Fibroblast of the aortic adventitia (primary cell): Measurements from ENCODE around the gene MAN1B1. TPM values are rescaled to one million over a fixed set of nuclear protein-coding genes. Genes with fewer than 3 reads are reported as not detected.
A peak's percentile ranks its signal among the peaks of the same experiment; 100 is the strongest.

Experiments
- DNase-seq: peaks from one replicate; pipeline ENCODE4 v3.0.0-alpha.2; 2010; ENCODE audit warnings: low read depth
- H3K4me3 ChIP-seq: 2 replicates; pipeline ENCODE4 v1.5.1; 2011; ENCODE audit warnings: low read depth, mild to moderate bottlenecking, control low read depth, low read length, moderate library complexity
- total RNA-seq: library from RNA; depleted of rRNA; stranded (reverse); fragments of >200 nt; gene quantifications from 2 replicates; pipeline ENCODE4 v1.2.3, GENCODE V29; 2012; ENCODE audit warnings: low replicate concordance
- TF ChIP-seq, protein P1 (sequence below): IDR thresholded peaks from 2 replicates; pipeline ENCODE4 v1.5.1; 2011; ENCODE audit warnings: mild to moderate bottlenecking, low read length, control low read depth, inconsistent platforms; ENCODE audit not compliant: insufficient read depth

Gene MAN1B1
- total RNA-seq, 1 donor = 50.8 TPM

DNA sequence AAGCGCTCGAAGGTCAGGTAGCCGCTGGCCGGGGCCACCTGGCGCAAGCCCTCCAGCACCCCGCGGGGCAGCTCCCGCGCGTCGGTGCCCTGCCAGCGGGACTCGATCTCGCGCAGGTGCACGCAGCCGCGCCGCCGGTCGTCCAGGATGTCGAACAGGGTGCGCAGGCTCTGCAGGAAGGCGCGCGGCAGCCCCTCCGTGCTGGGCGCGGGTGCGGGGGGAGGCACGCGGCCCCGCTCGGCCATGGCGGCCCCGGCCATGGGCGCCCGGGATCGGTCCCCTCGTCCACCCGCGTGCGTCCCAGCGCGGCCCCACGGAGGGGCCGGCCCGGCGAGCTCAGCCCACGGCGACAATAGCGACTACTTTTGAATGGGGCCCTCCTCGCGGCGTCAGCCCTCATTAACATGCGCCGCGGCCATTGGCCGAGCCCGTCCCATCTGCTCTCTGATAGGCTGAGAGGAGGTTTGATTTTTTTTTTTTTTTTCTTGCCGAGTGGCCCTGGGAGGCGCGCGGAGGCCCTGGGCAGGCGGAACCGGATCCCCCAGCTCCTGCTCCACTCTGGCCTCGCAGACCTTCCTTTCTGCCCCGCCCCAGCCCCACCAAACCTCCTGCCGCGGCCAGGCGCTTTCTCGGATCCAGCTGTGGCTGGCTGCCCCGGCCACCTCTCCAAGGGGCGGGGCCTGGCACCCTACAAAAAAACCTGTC lies 16.4 kb upstream of the MAN1B1 start, which contains the start of gene SAPCD2:
SAPCD2 (minus strand) TSS at position 357 of the 705 bp plus-strand sequence; CDS start at position 260, 97 bp downstream.
- H3K4me3 ChIP-seq = peak within 1 kb of the TSS; percentile 49
- peak; percentile 76 for DNase-seq
- TF ChIP-seq, protein P1, sequence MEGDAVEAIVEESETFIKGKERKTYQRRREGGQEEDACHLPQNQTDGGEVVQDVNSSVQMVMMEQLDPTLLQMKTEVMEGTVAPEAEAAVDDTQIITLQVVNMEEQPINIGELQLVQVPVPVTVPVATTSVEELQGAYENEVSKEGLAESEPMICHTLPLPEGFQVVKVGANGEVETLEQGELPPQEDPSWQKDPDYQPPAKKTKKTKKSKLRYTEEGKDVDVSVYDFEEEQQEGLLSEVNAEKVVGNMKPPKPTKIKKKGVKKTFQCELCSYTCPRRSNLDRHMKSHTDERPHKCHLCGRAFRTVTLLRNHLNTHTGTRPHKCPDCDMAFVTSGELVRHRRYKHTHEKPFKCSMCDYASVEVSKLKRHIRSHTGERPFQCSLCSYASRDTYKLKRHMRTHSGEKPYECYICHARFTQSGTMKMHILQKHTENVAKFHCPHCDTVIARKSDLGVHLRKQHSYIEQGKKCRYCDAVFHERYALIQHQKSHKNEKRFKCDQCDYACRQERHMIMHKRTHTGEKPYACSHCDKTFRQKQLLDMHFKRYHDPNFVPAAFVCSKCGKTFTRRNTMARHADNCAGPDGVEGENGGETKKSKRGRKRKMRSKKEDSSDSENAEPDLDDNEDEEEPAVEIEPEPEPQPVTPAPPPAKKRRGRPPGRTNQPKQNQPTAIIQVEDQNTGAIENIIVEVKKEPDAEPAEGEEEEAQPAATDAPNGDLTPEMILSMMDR = no peak

DNA sequence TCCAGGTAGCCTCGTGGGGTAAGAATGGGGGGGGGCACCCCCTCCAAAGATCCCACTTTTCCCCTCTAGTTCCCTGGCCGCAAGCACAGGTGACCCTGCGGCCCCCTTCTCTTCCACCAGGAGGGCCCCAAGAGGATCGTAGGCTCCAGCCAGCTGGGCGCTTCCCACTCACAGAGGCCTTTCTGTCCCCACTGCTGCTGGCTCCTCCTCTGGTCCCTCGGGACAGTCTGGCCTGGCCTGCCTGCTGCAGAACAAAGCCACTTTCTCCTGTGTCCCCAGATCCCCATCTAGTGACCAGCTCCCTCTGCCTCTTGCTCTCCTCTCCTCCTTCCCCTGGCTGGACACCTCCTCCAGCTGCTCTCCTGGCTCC lies 15.9 kb upstream of the MAN1B1 start:
- H3K4me3 ChIP-seq = peak overlapping the region; percentile 47
- TF ChIP-seq, protein P1 = peak; percentile 17
- DNase-seq = no peak

DNA sequence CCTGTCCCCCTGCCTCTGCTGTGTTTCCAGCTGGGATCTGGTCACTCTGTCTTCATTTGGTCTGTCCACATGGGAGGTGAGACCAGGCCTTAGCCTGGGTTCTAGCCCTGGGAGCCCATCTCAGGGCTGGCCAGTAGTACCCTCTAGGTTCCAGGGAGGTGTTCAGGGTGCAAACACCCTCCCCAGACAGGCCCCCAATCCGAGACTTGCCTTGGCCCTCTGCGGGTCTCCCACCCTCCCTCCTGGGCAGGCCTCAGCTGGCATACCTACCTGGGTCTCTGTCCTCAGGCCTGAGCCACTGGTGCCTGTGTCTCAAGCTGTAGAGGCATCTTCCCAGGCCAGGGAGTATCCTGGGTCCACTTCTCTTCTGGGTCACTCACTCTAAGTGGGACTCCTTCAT lies 15.5 kb upstream of the MAN1B1 start:
- H3K4me3 ChIP-seq = no peak overlapping the region
- no peak for DNase-seq
- TF ChIP-seq, protein P1 = no peak

DNA sequence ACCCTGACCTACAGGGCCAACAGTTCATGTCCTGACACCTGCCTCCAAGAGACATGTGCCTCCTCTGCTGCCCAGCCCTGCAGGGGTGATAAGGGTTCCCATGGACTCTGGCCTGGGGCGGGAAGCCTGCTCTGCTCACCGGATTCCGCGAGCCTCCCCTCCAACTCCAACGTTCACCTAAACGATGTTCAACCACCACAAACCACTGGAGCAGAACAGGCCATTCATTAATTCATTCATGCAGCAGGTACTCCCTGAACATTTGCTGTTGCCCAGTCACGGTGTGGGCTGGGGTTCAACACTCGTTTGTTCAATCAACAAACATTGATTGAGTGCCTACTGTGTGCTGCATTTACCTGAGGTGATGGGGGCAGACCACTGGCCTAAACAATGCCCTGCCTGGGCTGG lies 12.8 kb upstream of the MAN1B1 start:
- TF ChIP-seq, protein P1 = no peak
- no peak for DNase-seq

DNA sequence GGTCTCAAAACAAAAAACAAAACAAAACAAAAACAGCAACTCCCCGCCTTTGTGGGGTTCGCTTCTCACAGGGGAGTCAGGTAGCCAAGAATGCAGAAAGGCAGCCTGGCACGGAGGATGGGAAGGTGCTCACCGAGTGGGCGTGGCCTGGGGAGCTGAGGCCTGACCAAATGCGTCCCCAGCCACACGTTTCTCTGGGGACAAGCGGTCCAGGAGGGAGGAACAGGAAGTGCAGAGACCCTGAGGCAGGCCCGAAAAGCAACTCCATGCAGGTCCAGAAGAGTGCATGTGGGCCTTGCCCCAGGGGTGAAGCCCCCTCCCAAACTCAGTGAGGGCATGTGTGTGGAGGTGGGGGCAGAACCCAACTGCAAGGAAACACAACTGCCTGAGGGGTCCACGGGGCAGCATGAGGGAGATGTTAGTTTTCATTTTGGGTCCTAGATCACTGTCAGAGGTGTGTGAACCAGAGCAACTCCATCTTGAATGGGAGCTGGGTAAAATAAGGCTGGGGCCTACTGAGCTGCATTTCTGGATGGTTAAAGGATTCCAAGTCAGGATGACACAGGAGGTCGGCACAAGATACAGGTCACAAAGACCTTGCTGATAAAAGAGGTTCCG lies 12.0 kb upstream of the MAN1B1 start:
- TF ChIP-seq, protein P1 = no peak
- no peak for DNase-seq
- H3K4me3 ChIP-seq = no peak overlapping the region

More for the DNA sequence above, 12.8 kb upstream of the MAN1B1 start:
- H3K4me3 ChIP-seq = no peak overlapping the region

DNA sequence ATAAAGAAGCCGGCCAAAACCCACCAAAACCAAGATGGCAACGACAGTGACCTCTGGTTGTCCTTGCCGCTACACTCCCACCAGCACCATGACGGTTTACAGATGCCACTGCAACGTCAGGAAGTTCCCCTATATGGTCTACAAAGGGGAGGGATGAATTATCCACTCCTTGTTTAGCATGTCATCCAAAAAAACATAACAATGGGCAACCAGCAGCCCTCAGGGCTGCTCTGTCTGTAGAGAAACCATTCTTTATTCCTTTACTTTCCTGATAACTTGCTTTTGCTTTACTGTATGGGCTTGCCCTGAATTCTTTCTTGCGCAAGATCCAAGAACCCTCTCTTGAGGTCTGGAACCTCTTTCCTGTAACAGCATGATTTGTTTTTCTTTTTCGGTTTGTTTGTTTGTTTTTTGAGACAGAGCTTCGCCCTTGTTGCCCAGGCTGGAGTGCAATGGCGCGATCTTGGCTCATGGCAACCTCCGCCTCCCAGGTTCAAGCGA lies 11.5 kb upstream of the MAN1B1 start:
- H3K4me3 ChIP-seq = no peak overlapping the region
- TF ChIP-seq, protein P1 = no peak
- no peak for DNase-seq
